Calu3 (cell line): ENCODE measurements around the gene TMC8. TPM values are rescaled to one million over a fixed set of nuclear protein-coding genes. Genes with fewer than 3 reads are reported as not detected.

ENCODE experiments used
- BruUV-seq: library from RNA; stranded (reverse); fragments of 400-500 nt; replicated peaks from 2 replicates; lab custom pipeline; 2021; lab: Mats Ljungman, UMichigan
- CTCF ChIA-PET: fragments of 300-600 bp; sonication (Branson Sonifier 250); formaldehyde crosslinking; loops from one replicate; lab custom pipeline; 2022; ENCODE audit warnings: antibody characterized with exemption; lab: Charles Lee
- DNase-seq: peaks from one replicate; pipeline ENCODE4 v3.0.0; 2022
- H3K27ac Mint-ChIP-seq: one replicate; pipeline ENCODE4 v1.8.0; 2022; ENCODE audit warnings: mixed read lengths; ENCODE audit not compliant: unreplicated experiment
- H3K27me3 Mint-ChIP-seq: one replicate; pipeline ENCODE4 v1.8.0; 2022; ENCODE audit warnings: mixed read lengths; ENCODE audit not compliant: unreplicated experiment
- H3K36me3 Mint-ChIP-seq: one replicate; pipeline ENCODE4 v1.8.0; 2022; ENCODE audit warnings: mild to moderate bottlenecking, moderate library complexity, mixed read lengths; ENCODE audit not compliant: insufficient read depth, unreplicated experiment
- H3K4me1 Mint-ChIP-seq: one replicate; pipeline ENCODE4 v1.8.0; 2022; ENCODE audit warnings: mild to moderate bottlenecking, low read depth, mixed read lengths; ENCODE audit not compliant: unreplicated experiment
- H3K4me3 Mint-ChIP-seq: one replicate; pipeline ENCODE4 v1.8.0; 2022; ENCODE audit warnings: mild to moderate bottlenecking, low read depth, moderate library complexity, mixed read lengths; ENCODE audit not compliant: unreplicated experiment
- H3K9me3 Mint-ChIP-seq: one replicate; pipeline ENCODE4 v1.8.0; 2022; ENCODE audit warnings: low read depth, mixed read lengths; ENCODE audit not compliant: unreplicated experiment
- intact Hi-C: fragments of 100-400 bp; cut with micrococcal nuclease; formaldehyde crosslinking; loops from one replicate; pipeline ENCODE4 v1.10.0; 2022; ENCODE audit not compliant: unreplicated experiment
- total RNA-seq: library from RNA; stranded (reverse); gene quantifications from 2 replicates; pipeline ENCODE4 v1.2.3, GENCODE V29; 2022
- TF ChIP-seq, protein P1 (sequence below): fragments of 200-600 bp; IDR thresholded peaks from one replicate; pipeline ENCODE4 v1.8.0; 2022; ENCODE audit warnings: antibody characterized with exemption; ENCODE audit not compliant: unreplicated experiment

Gene TMC8
- total RNA-seq, 1 experiment from 2014 or later, result 1.1 TPM

- TF ChIP-seq, protein P1, sequence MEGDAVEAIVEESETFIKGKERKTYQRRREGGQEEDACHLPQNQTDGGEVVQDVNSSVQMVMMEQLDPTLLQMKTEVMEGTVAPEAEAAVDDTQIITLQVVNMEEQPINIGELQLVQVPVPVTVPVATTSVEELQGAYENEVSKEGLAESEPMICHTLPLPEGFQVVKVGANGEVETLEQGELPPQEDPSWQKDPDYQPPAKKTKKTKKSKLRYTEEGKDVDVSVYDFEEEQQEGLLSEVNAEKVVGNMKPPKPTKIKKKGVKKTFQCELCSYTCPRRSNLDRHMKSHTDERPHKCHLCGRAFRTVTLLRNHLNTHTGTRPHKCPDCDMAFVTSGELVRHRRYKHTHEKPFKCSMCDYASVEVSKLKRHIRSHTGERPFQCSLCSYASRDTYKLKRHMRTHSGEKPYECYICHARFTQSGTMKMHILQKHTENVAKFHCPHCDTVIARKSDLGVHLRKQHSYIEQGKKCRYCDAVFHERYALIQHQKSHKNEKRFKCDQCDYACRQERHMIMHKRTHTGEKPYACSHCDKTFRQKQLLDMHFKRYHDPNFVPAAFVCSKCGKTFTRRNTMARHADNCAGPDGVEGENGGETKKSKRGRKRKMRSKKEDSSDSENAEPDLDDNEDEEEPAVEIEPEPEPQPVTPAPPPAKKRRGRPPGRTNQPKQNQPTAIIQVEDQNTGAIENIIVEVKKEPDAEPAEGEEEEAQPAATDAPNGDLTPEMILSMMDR, result no peak
- Mint-ChIP-seq H3K4me3 (no peak overlapping the region), H3K27me3 (no peaks in the 10 kb centered on the region), H3K27ac (no peak overlapping the region), H3K9me3 (no peaks in the 10 kb centered on the region), H3K36me3 (peaks cover 32% of the 10 kb centered on the region), H3K4me1 (no peaks in the 10 kb centered on the region)
- no peak for DNase-seq
- intact Hi-C loops, result no loop called here
- BruUV-seq, result no TSS peak
- CTCF ChIA-PET, result interaction anchor here (0.5 kb wide), 1 partner anchor 17 kb away, joined by 3 read pairs; no protein-coding TSS in a partner anchor
Observed at GRCh38 chr17:78164748-78165607, 34.4 kb downstream of the TMC8 start.

- Mint-ChIP-seq H3K27me3 (no peaks in the 10 kb centered on the region), H3K4me1 (peaks cover 7% of the 10 kb centered on the region)
- CTCF ChIA-PET, result no interaction called here
Observed at GRCh38 chr17:78166416-78166815, 35.8 kb downstream of the TMC8 start.

GRCh38 chr17:78168242-78168902 is 37.8 kb downstream of the TMC8 start, which contains the start of gene SYNGR2:
SYNGR2 (plus strand) TSS chr17:78168581; CDS start chr17:78168617, 36 bp downstream.
- peaks cover 21% of the 10 kb centered on the region for H3K4me1 Mint-ChIP-seq
- BruUV-seq, result no TSS peak
- TF ChIP-seq, protein P1, result no peak
- H3K27ac Mint-ChIP-seq, result peak within 1 kb of the TSS; percentile 36
- H3K9me3 Mint-ChIP-seq, result no peaks in the 10 kb centered on the region
- CTCF ChIA-PET, result interaction anchor here (0.8 to 1.1 kb wide), 2 partner anchors 36 to 83 kb away, joined by 3 read pairs; no protein-coding TSS in a partner anchor
- H3K27me3 Mint-ChIP-seq, result no peaks in the 10 kb centered on the region
- DNase-seq, result peak; percentile 94
- peaks cover 43% of the 10 kb centered on the region for H3K36me3 Mint-ChIP-seq
- intact Hi-C loops, result no loop called here
- H3K4me3 Mint-ChIP-seq, result peak within 1 kb of the TSS; percentile 70

More at GRCh38 chr17:78166416-78166815, 35.8 kb downstream of the TMC8 start:
- H3K9me3 Mint-ChIP-seq, result no peaks in the 10 kb centered on the region
- no peak for DNase-seq
- H3K36me3 Mint-ChIP-seq, result peaks cover 33% of the 10 kb centered on the region
- no peak overlapping the region for H3K4me3 Mint-ChIP-seq
- intact Hi-C loops, result no loop called here
- H3K27ac Mint-ChIP-seq, result no peak overlapping the region
- TF ChIP-seq, protein P1, result no peak
- BruUV-seq, result no TSS peak

DNA sequence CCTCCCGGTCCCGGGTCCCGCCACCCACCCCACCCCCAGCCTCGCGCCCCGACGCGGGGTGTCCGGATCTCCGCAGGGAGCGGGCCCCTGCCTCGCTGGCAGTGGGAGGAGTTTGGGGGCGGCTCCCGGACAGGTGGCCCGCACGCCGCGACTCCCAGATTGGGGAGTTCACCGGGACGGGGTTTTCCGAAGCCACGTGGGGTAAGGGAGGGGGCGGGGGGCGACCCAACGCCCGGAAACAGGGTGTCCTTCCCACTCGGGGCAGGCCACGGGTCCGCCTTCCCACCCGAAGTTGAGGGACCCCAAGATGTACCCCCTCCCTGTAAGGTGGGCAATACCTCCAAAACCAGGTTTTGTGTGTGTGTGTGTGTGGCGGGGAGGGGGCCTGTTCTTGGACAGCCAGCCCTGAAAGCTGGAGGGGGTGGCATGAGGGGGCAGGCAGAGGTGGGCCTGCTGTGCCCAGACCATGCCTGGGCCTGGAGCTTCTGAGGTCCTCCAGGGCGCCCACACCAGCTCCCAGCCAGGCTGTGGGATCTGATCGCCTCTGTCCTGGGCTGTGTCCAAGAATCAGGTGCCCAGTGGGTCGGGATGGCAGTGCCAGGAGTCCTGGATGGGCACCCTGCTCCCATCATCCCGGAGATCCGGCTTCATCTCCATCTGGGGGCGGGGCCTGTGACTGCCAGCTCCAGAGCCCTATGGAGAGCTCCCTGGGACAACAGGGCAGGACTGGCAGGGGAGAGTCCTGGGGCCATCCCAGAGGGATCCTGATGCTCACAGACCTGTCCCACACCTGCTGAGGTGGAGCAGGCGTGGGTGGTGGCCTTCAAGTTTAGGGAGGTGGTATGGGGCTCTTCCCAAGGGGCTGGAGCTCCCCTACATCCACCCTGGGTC is 38.6 kb downstream of the TMC8 start:
- peak; percentile 76 for DNase-seq
- Mint-ChIP-seq H3K4me3 (peak overlapping the region; percentile 70), H3K27ac (peak overlapping the region; percentile 36), H3K4me1 (peaks cover 29% of the 10 kb centered on the region), H3K36me3 (peaks cover 46% of the 10 kb centered on the region), H3K27me3 (no peaks in the 10 kb centered on the region), H3K9me3 (no peaks in the 10 kb centered on the region)
- TF ChIP-seq, protein P1, result no peak
- BruUV-seq, result no TSS peak
- intact Hi-C loops, result no loop called here
- CTCF ChIA-PET, result interaction anchor here (0.5 to 1.1 kb wide), 6 partner anchors 13 to 82 kb away, joined by 3 to 10 read pairs (median 4); partner anchors contain the start of genes AFMID and TK1
